K562 (cell line): ENCODE data around the gene PYGM. TPM values are rescaled to one million over a fixed set of nuclear protein-coding genes. Genes with fewer than 3 reads are reported as not detected.

ENCODE experiments used
- ATAC-seq: fragments of 200-7000 bp; cut with Tn5 transposase; 3 replicates; pipeline ENCODE4 v1.9.1; 2020; ENCODE audit warnings: moderate library complexity
- BruUV-seq: library from RNA; stranded (reverse); fragments of 400-500 nt; replicated peaks from 2 replicates; lab custom pipeline; 2021; lab: Mats Ljungman, UMichigan
- CTCF ChIA-PET: fragments of 300-600 bp; formaldehyde crosslinking; extraction: SDS; loops from one replicate; lab custom pipeline; 2021; ENCODE audit warnings: low intra/inter-chr PET ratio; lab: Yijun Ruan, JAX
- POLR2A ChIA-PET: fragments of 300-600, 350-650 bp; sonication (Branson Sonifier 250); formaldehyde crosslinking; extraction: SDS; loops from one replicate; lab custom pipeline; 2021; ENCODE audit warnings: antibody characterized with exemption, inconsistent platforms; lab: Yijun Ruan, JAX
- DNase-seq, 4 experiments: peaks; one replicate each; pipeline versions ENCODE4 v3.0.0 to v3.0.0-alpha.2; 2011 to 2018; ENCODE audit warnings: low spot score in 3 of 4, mixed read lengths in 3 of 4; ENCODE audit errors: extremely low read depth in 1 of 4
- FAIRE-seq: peaks from 2 replicates; lab custom pipeline; 2011; peaks lifted over from hg19 to GRCh38; lab: Jason Lieb, UNC
- H2AFZ ChIP-seq: 2 replicates; pipeline ENCODE4 v1.6.0; 2011; ENCODE audit warnings: low read depth, low read length, control low read depth, inconsistent platforms
- H3K27ac ChIP-seq: fragments of 200-600 bp; 3 replicates; pipeline ENCODE4 v1.8.0; 2011; ENCODE audit warnings: low read depth, mild to moderate bottlenecking, control low read depth, inconsistent platforms, low read length, moderate library complexity, mixed read lengths; ENCODE audit errors: extremely low read depth
- H3K27me3 ChIP-seq, 2 experiments: fragments of 300-600 bp in 1 of 2; 2 replicates in 1 of 2; 3 replicates in 1 of 2; pipeline versions ENCODE4 v1.6.0 to v1.8.0; 2011; ENCODE audit warnings: inconsistent platforms in 2 of 2, low read length in 2 of 2, mild to moderate bottlenecking in 1 of 2, mixed read lengths in 1 of 2, moderate library complexity in 1 of 2; ENCODE audit not compliant: control insufficient read depth in 2 of 2, insufficient read depth in 2 of 2
- H3K36me3 ChIP-seq: fragments of 300-600 bp; 3 replicates; pipeline ENCODE4 v1.8.0; 2011; ENCODE audit warnings: mild to moderate bottlenecking, low read length, inconsistent platforms; ENCODE audit not compliant: control insufficient read depth, insufficient read depth
- H3K4me1 ChIP-seq, 2 experiments: fragments of 200-600 bp in 1 of 2; replicated peaks in 1 of 2; 2 replicates in 1 of 2; 3 replicates in 1 of 2; pipeline versions ENCODE4 v1.5.1 to v1.8.0; 2011; ENCODE audit warnings: inconsistent platforms in 2 of 2, low read length in 2 of 2, mild to moderate bottlenecking in 1 of 2, mixed read lengths in 1 of 2, moderate library complexity in 1 of 2; ENCODE audit not compliant: control insufficient read depth in 2 of 2, insufficient read depth in 2 of 2
- H3K4me2 ChIP-seq: 2 replicates; pipeline ENCODE4 v1.6.1; 2011; ENCODE audit warnings: low read length, control low read depth, inconsistent platforms, mixed read lengths; ENCODE audit not compliant: insufficient read depth
- H3K4me3 ChIP-seq: fragments of 200-600 bp; sonication (generic), shearing (Covaris generic); 2 replicates; pipeline ENCODE4 v1.5.1; 2016; ENCODE audit warnings: control low read depth, inconsistent platforms
- H3K79me2 ChIP-seq: fragments of 200-600 bp; 3 replicates; pipeline ENCODE4 v1.8.0; 2011; ENCODE audit warnings: low read length, inconsistent platforms; ENCODE audit not compliant: control insufficient read depth, insufficient read depth
- H3K9ac ChIP-seq, 2 experiments: 2 replicates each; pipeline versions ENCODE4 v1.6.0 to v1.6.1; 2011; ENCODE audit warnings: low read depth in 2 of 2, low read length in 2 of 2, control low read depth in 1 of 2, inconsistent platforms in 1 of 2, mild to moderate bottlenecking in 1 of 2, mixed read lengths in 1 of 2; ENCODE audit not compliant: insufficient read depth in 1 of 2
- H3K9me1 ChIP-seq: one replicate; pipeline ENCODE4 v1.6.0; 2011; ENCODE audit warnings: inconsistent platforms, mild to moderate bottlenecking, low read length, moderate library complexity; ENCODE audit not compliant: control insufficient read depth, insufficient read depth
- H3K9me3 ChIP-seq: replicated peaks from 2 replicates; pipeline ENCODE4 v1.5.1; 2011; ENCODE audit warnings: low read depth, low read length, inconsistent platforms; ENCODE audit not compliant: control insufficient read depth, insufficient read depth
- H4K20me1 ChIP-seq: replicated peaks from 2 replicates; pipeline ENCODE4 v1.6.1; 2011; ENCODE audit warnings: low read length, inconsistent platforms, mixed read lengths; ENCODE audit not compliant: control insufficient read depth, insufficient read depth
- CREBBP ChIP-seq: IDR thresholded peaks from one replicate; pipeline ENCODE4 v1.6.1; 2012; ENCODE audit warnings: low read depth, mild to moderate bottlenecking, control low read depth, inconsistent platforms, low read length
- DACH1 ChIP-seq: fragments of 450-650 bp; IDR thresholded peaks from 2 replicates; pipeline ENCODE4 v1.6.1; 2018; ENCODE audit not compliant: partially characterized antibody
- ILF3 ChIP-seq: fragments of 450-650 bp; IDR thresholded peaks from 2 replicates; pipeline ENCODE4 v1.6.1; 2018; ENCODE audit warnings: antibody characterized with exemption, mild to moderate bottlenecking, moderate library complexity, borderline replicate concordance
- PML ChIP-seq: IDR thresholded peaks from 2 replicates; pipeline ENCODE4 v1.6.1; 2012; ENCODE audit warnings: low read length, inconsistent platforms
- POLR2A ChIP-seq: fragments of 450-650 bp; conservative IDR thresholded peaks from 2 replicates; pipeline ENCODE4 v1.6.1; 2016
- POLR2AphosphoS5 ChIP-seq: IDR thresholded peaks from 2 replicates; pipeline ENCODE4 v1.6.1; 2011; ENCODE audit warnings: mild to moderate bottlenecking, low read depth, low read length, moderate library complexity; ENCODE audit not compliant: control insufficient read depth, insufficient read depth
- ZNF431 ChIP-seq: sonication (generic); formaldehyde crosslinking; IDR thresholded peaks from 2 replicates; pipeline ENCODE4 v1.8.0; 2022; ENCODE audit warnings: mild to moderate bottlenecking, missing genetic modification reagents
- ZNF436 ChIP-seq: fragments of 250-450, 450-650 bp; sonication (Bioruptor Pico); formaldehyde crosslinking; IDR thresholded peaks from 2 replicates; pipeline ENCODE4 v1.7.0; 2020; ENCODE audit warnings: mild to moderate bottlenecking
- WGBS: fragments of 100-300 bp; shearing (Covaris generic); methylation state at CpG from one replicate; pipeline ENCODE4 v1.1.6; 2016; ENCODE audit warnings: low coverage, mixed read lengths; ENCODE audit not compliant: insufficient coverage; ENCODE audit errors: missing lambda C conversion rate; 5-methylcytosine and 5-hydroxymethylcytosine counted together
- in situ Hi-C: fragments of 300-500 bp; cut with MboI; formaldehyde crosslinking; loops from 4 replicates; pipeline ENCODE4 v1.15.0; 2018; ENCODE audit warnings: inconsistent platforms, mixed read lengths
- intact Hi-C: fragments of 100-400 bp; cut with micrococcal nuclease; formaldehyde crosslinking; loops from 2 replicates; pipeline ENCODE4 v1.14.2; 2022
- polyA plus RNA-seq, 8 experiments: library from polyadenylated mRNA; depleted of rRNA in 4 of 8; stranded (reverse) in 5 of 8; unstranded in 3 of 8; fragments of >200 nt; fragmentation: Nextera tagmentation in 2 of 8; fragmentation: Illumina TruSeq in 1 of 8; extraction: Ambion mirVana in 2 of 8; extraction: Trizol in 1 of 8; gene quantifications; 2 replicates each; pipeline versions ENCODE4 v1.2.1 to v1.2.3, GENCODE V29; 2011 to 2014; ENCODE audit warnings: inconsistent platforms in 1 of 8, missing spikeins in 1 of 8
- total RNA-seq, 7 experiments: library from RNA; depleted of rRNA in 6 of 7; stranded (reverse); fragments of >200 nt in 6 of 7; fragmentation: Illumina TruSeq in 2 of 7; extraction: Trizol in 2 of 7; gene quantifications; 2 replicates each; pipeline versions ENCODE4 v1.2.1 to v1.2.3, GENCODE V29; 2011 to 2021; ENCODE audit warnings: low replicate concordance in 1 of 7

The PYGM gene
- total and polyA plus RNA-seq, 9 of the 15 experiments (the other 6 are each of a cell fraction or from before 2014, with no cell fraction given), result 0.07 to 1.5 (median 0.68) TPM

DNA sequence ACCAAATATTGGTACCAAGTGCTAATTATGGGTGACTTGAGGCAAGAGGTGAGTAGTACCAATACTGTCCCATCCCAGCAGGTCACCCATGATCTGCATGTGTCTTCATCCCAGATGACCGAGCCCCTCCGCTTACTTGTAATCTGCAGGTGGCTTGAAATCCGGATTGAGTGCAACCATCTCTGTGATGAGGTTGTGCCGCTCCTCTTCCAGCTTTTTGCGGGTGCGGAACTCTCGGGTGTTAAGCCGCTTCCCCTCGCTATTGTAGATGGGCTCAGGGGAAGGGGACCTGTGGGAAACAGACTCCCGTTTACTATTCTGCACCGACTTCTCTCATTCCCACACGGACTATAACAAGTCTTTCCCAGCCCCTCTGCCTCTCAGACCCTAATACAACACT, 10.3 kb upstream of the PYGM start:
- H3K79me2 ChIP-seq, result peaks cover 78% of the 10 kb centered on the region
- FAIRE-seq (no peak), DNase-seq (no peak), ATAC-seq (no peak)
- no TSS peak for BruUV-seq
- ChIA-PET POLR2A (interaction anchor here (0.9 to 10.8 kb wide), 2 partner anchors 7 to 9 kb away, joined by 4 to 168 read pairs; partner anchors contain the start of gene PYGM), CTCF (no interaction called here)
- H4K20me1 ChIP-seq, result peaks cover 52% of the 10 kb centered on the region
- H3K9me3 ChIP-seq, result no peaks in the 10 kb centered on the region
- H3K36me3 ChIP-seq, result peaks cover 98% of the 10 kb centered on the region
- H3K4me1 ChIP-seq, result peaks cover 0 to 14% of the 10 kb centered on the region in 2 experiments; a peak in 1 of 5 replicates
- H3K27me3 ChIP-seq, result no peaks in the 10 kb centered on the region
- intact Hi-C loops, result no loop called here
- H3K4me3 ChIP-seq, result no peak overlapping the region
- TF ChIP-seq ZNF431 (CRISPR knock-in tag) (no peak), ZNF436 (CRISPR knock-in tag) (no peak), CREBBP (no peak), POLR2AphosphoS5 (peak; percentile 17; the same call in 1 of the 2 replicates), DACH1 (no peak), POLR2A (peak; percentile 36; the same call in 1 of the 2 replicates), ILF3 (no peak), PML (peak; percentile 19; the same call in 1 of the 2 replicates)
- WGBS, result 97% methylated on average over 9 of the region's 12 CpGs
- in situ Hi-C loops, result no loop called here
- no peak overlapping the region for H3K9ac ChIP-seq
- H2AFZ ChIP-seq, result no peak overlapping the region
- no peak overlapping the region for H3K27ac ChIP-seq
- H3K4me2 ChIP-seq, result no peak overlapping the region
- H3K9me1 ChIP-seq, result peaks cover 5% of the 10 kb centered on the region
